H1 (cell line): ENCODE results near the gene PROZ. TPM values are rescaled to one million over a fixed set of nuclear protein-coding genes. Genes with fewer than 3 reads are reported as not detected.

ENCODE experiments used
- EP300 ChIP-seq, 2 experiments: IDR thresholded peaks; 1 replicate in 1 of 2; 2 replicates in 1 of 2; pipeline ENCODE4 v1.6.1; 2011 to 2012; ENCODE audit warnings: low read depth in 2 of 2, low read length in 2 of 2, mild to moderate bottlenecking in 2 of 2, borderline replicate concordance in 1 of 2, inconsistent platforms in 1 of 2, moderate library complexity in 1 of 2
- polyA plus RNA-seq, 7 experiments: library from polyadenylated mRNA; depleted of rRNA in 3 of 7; stranded (reverse) in 5 of 7; unstranded in 2 of 7; fragments of >200 nt in 5 of 7; fragments of 200-250 nt in 2 of 7; gene quantifications; 1 replicate in 5 of 7; 2 replicates in 1 of 7; 4 replicates in 1 of 7; pipeline versions ENCODE4 v1.2.1 to v1.2.3, GENCODE V29; 2011 to 2013; ENCODE audit warnings: missing spikeins in 2 of 7, mixed read lengths in 2 of 7
- total RNA-seq: library from RNA; stranded (reverse); fragmentation: NEBNext Ultra II Directional; extraction: Animal tissue kit (Norgen Biotek cat#: 25700); gene quantifications from 2 replicates; pipeline ENCODE4 v1.2.1, GENCODE V29; 2021

PROZ gene
- total and polyA plus RNA-seq, 2 of the 8 experiments (the other 6 are each of a cell fraction or from before 2014, with no cell fraction given) = not detected

- TF ChIP-seq EP300 (IDR thresholded peaks at IDR 0.05; ENCODE audit: borderline replicate concordance in 1 of 2, low read depth in 2 of 2, low read length in 2 of 2) = no peak
Measured at GRCh38 chr13:113118261-113119021, 40.0 kb upstream of the PROZ start (continued).
